ENCODE results near the gene TOM1L1. TPM values are rescaled to one million over a fixed set of nuclear protein-coding genes. Genes with fewer than 3 reads are reported as not detected.

Gene TOM1L1
- total RNA-seq, 1 donor from 2014 or later: 16.7 TPM

- Mint-ChIP-seq H3K36me3 (ENCODE audit: low read depth, unreplicated experiment) (peaks cover 4% of the 10 kb centered on the region), H3K4me3 (ENCODE audit: unreplicated experiment) (no peak overlapping the region), H3K27ac (ENCODE audit: unreplicated experiment) (no peak overlapping the region), H3K9me3 (ENCODE audit: unreplicated experiment) (no peaks in the 10 kb centered on the region), H3K4me1 (ENCODE audit: unreplicated experiment) (no peaks in the 10 kb centered on the region), H3K27me3 (ENCODE audit: unreplicated experiment) (no peaks in the 10 kb centered on the region)
- DNase-seq (ENCODE audit: low spot score): no peak
- no peak for TF ChIP-seq CTCF (IDR thresholded peaks at IDR 0.05; ENCODE audit: unreplicated experiment)
Measured at GRCh38 chr17:54916721-54917120, 16.1 kb downstream of the TOM1L1 start.

GRCh38 chr17:54919425-54919824, 18.8 kb downstream of the TOM1L1 start:
- TF ChIP-seq CTCF (IDR thresholded peaks at IDR 0.05; ENCODE audit: unreplicated experiment): no peak
- Mint-ChIP-seq H3K9me3 (ENCODE audit: unreplicated experiment) (no peaks in the 10 kb centered on the region), H3K4me3 (ENCODE audit: unreplicated experiment) (no peak overlapping the region), H3K36me3 (ENCODE audit: low read depth, unreplicated experiment) (peaks cover 4% of the 10 kb centered on the region), H3K27ac (ENCODE audit: unreplicated experiment) (no peak overlapping the region), H3K27me3 (ENCODE audit: unreplicated experiment) (no peaks in the 10 kb centered on the region), H3K4me1 (ENCODE audit: unreplicated experiment) (no peaks in the 10 kb centered on the region)
- no peak for DNase-seq (ENCODE audit: low spot score)

GRCh38 chr17:54920819-54921218, 20.2 kb downstream of the TOM1L1 start:
- Mint-ChIP-seq H3K27me3 (ENCODE audit: unreplicated experiment) (no peaks in the 10 kb centered on the region), H3K4me3 (ENCODE audit: unreplicated experiment) (no peak overlapping the region), H3K9me3 (ENCODE audit: unreplicated experiment) (no peaks in the 10 kb centered on the region), H3K36me3 (ENCODE audit: low read depth, unreplicated experiment) (peaks cover 4% of the 10 kb centered on the region), H3K27ac (ENCODE audit: unreplicated experiment) (no peak overlapping the region), H3K4me1 (ENCODE audit: unreplicated experiment) (peaks cover 7% of the 10 kb centered on the region)
- TF ChIP-seq CTCF (IDR thresholded peaks at IDR 0.05; ENCODE audit: unreplicated experiment): no peak
- DNase-seq (ENCODE audit: low spot score): no peak

- Mint-ChIP-seq H3K27me3 (ENCODE audit: unreplicated experiment) (no peaks in the 10 kb centered on the region), H3K4me1 (ENCODE audit: unreplicated experiment) (peaks cover 13% of the 10 kb centered on the region), H3K27ac (ENCODE audit: unreplicated experiment) (no peak overlapping the region), H3K9me3 (ENCODE audit: unreplicated experiment) (no peaks in the 10 kb centered on the region), H3K4me3 (ENCODE audit: unreplicated experiment) (no peak overlapping the region), H3K36me3 (ENCODE audit: low read depth, unreplicated experiment) (no peaks in the 10 kb centered on the region)
- no peak for TF ChIP-seq CTCF (IDR thresholded peaks at IDR 0.05; ENCODE audit: unreplicated experiment)
- no peak for DNase-seq (ENCODE audit: low spot score)
Measured at GRCh38 chr17:54924405-54924804, 23.8 kb downstream of the TOM1L1 start.

GRCh38 chr17:54927525-54927924, 26.9 kb downstream of the TOM1L1 start:
- Mint-ChIP-seq H3K4me1 (ENCODE audit: unreplicated experiment) (peaks cover 13% of the 10 kb centered on the region), H3K9me3 (ENCODE audit: unreplicated experiment) (no peaks in the 10 kb centered on the region), H3K36me3 (ENCODE audit: low read depth, unreplicated experiment) (no peaks in the 10 kb centered on the region), H3K27me3 (ENCODE audit: unreplicated experiment) (no peaks in the 10 kb centered on the region), H3K27ac (ENCODE audit: unreplicated experiment) (no peak overlapping the region), H3K4me3 (ENCODE audit: unreplicated experiment) (no peak overlapping the region)
- DNase-seq (ENCODE audit: low spot score): no peak
- no peak for TF ChIP-seq CTCF (IDR thresholded peaks at IDR 0.05; ENCODE audit: unreplicated experiment)

Measured in endothelial cell (in vitro differentiated cells).